GM19099 (cell line): ENCODE results near the gene SPTBN4.

Experiments used
- POLR2A ChIP-seq: IDR thresholded peaks from 3 replicates; pipeline ENCODE4 v1.6.1; 2011; ENCODE audit warnings: low read depth; ENCODE audit not compliant: insufficient read length; ENCODE audit errors: extremely low read depth

The SPTBN4 gene

GRCh38 chr19:40596608-40597328, 130.0 kb downstream of the SPTBN4 start:
- TF ChIP-seq POLR2A = no peak

- no peak for TF ChIP-seq POLR2A
Measured at GRCh38 chr19:40597329-40597838, 130.6 kb downstream of the SPTBN4 start.

- no peak for TF ChIP-seq POLR2A
Measured at GRCh38 chr19:40598121-40598917, 131.5 kb downstream of the SPTBN4 start.

- TF ChIP-seq POLR2A = no peak
Measured at GRCh38 chr19:40598918-40599307, 132.1 kb downstream of the SPTBN4 start.

- no peak for TF ChIP-seq POLR2A
Measured at GRCh38 chr19:40599331-40599901, 132.6 kb downstream of the SPTBN4 start.

- no peak for TF ChIP-seq POLR2A
Measured at GRCh38 chr19:40599902-40600569, 133.2 kb downstream of the SPTBN4 start.

- TF ChIP-seq POLR2A = no peak
Measured at GRCh38 chr19:40600570-40601133, 133.9 kb downstream of the SPTBN4 start.

GRCh38 chr19:40601134-40601974, 134.6 kb downstream of the SPTBN4 start, which contains the start of gene LTBP4:
Gene LTBP4, plus strand, starts transcription at chr19:40601369. Its CDS starts 19 bp downstream, at chr19:40601388.
- no peak for TF ChIP-seq POLR2A

GRCh38 chr19:40603071-40603388, 136.2 kb downstream of the SPTBN4 start:
- TF ChIP-seq POLR2A = no peak

- TF ChIP-seq POLR2A = no peak
Measured at GRCh38 chr19:40603389-40604170, 136.8 kb downstream of the SPTBN4 start.

- no peak for TF ChIP-seq POLR2A
Measured at GRCh38 chr19:40604171-40604646, 137.4 kb downstream of the SPTBN4 start.

GRCh38 chr19:40604647-40605215, 137.9 kb downstream of the SPTBN4 start:
- no peak for TF ChIP-seq POLR2A
